ENCODE results near the gene VWA2. TPM values are rescaled to one million over a fixed set of nuclear protein-coding genes. Genes with fewer than 3 reads are reported as not detected.

VWA2 gene
- total and polyA plus RNA-seq, 2 donors from 2014 or later = 0.17 to 6.5 TPM

DNA sequence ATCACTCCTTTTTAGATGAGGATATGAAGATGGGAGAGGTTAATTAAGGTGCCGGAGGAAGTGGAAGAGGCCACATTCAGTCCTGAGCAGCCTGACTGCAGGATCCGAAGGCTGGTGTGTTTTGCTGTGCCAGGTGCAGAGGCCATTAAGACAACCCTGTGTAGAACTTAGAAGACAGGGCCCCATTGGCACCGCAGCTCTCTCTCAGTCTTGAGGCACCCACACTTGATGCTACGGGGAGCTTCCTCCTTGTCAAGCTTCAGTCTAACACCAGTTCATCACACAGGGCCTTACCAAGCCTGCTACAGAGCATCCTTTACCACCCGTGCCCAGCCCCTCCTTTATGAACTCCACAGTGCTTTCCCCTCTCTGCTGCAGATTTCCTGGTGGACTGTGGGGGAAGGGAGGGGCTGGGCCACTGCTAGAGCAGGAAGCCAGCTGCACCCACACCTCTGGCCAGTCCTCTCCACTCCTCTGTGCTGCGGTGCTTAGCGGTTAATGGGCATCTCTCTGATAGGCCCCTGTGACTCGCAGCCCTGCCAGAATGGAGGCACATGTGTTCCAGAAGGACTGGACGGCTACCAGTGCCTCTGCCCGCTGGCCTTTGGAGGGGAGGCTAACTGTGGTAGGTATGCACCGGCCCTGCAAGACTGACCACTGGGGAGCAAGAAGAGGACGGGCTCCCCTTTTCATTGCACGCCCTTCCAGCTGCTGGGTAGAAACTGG lies 45.5 kb downstream of the VWA2 start:
- Histone ChIP-seq H3K9ac (ENCODE audit: low read length in 3 of 3) (no peak overlapping the region), H3K9me3 (ENCODE audit: control insufficient read depth in 2 of 3, insufficient read depth in 1 of 3, low read length in 3 of 3) (no peaks in the 10 kb centered on the region), H3K4me1 (ENCODE audit: control insufficient read depth in 2 of 3, insufficient read depth in 2 of 3, low read depth in 1 of 3, low read length in 3 of 3) (no peaks in the 10 kb centered on the region), H3K36me3 (ENCODE audit: control insufficient read depth in 2 of 3, insufficient read depth in 3 of 3, low read length in 3 of 3) (no peaks in the 10 kb centered on the region), H3K4me3 (ENCODE audit: low read length in 3 of 3) (no peak overlapping the region), H3K27me3 (ENCODE audit: control insufficient read depth, insufficient read depth, low read length) (no peaks in the 10 kb centered on the region), H3K27ac (ENCODE audit: low read depth in 2 of 2, low read length in 2 of 2) (no peak overlapping the region)
- peak in 1 of 5 donors; percentile 54 for DNase-seq
- intact Hi-C loops (cut with DNase I) = no loop called here
- TF ChIP-seq, protein P1, sequence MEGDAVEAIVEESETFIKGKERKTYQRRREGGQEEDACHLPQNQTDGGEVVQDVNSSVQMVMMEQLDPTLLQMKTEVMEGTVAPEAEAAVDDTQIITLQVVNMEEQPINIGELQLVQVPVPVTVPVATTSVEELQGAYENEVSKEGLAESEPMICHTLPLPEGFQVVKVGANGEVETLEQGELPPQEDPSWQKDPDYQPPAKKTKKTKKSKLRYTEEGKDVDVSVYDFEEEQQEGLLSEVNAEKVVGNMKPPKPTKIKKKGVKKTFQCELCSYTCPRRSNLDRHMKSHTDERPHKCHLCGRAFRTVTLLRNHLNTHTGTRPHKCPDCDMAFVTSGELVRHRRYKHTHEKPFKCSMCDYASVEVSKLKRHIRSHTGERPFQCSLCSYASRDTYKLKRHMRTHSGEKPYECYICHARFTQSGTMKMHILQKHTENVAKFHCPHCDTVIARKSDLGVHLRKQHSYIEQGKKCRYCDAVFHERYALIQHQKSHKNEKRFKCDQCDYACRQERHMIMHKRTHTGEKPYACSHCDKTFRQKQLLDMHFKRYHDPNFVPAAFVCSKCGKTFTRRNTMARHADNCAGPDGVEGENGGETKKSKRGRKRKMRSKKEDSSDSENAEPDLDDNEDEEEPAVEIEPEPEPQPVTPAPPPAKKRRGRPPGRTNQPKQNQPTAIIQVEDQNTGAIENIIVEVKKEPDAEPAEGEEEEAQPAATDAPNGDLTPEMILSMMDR (IDR thresholded peaks at IDR 0.05; ENCODE audit: borderline replicate concordance, extremely low read depth, insufficient read depth) = no peak
- no peak for FAIRE-seq

DNA sequence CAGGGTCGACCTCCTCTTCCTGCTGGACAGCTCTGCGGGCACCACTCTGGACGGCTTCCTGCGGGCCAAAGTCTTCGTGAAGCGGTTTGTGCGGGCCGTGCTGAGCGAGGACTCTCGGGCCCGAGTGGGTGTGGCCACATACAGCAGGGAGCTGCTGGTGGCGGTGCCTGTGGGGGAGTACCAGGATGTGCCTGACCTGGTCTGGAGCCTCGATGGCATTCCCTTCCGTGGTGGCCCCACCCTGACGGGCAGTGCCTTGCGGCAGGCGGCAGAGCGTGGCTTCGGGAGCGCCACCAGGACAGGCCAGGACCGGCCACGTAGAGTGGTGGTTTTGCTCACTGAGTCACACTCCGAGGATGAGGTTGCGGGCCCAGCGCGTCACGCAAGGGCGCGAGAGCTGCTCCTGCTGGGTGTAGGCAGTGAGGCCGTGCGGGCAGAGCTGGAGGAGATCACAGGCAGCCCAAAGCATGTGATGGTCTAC lies 46.9 kb downstream of the VWA2 start:
- DNase-seq (peak in 1 of 5 donors; percentile 77), FAIRE-seq (no peak)
- H3K4me3 ChIP-seq (ENCODE audit: low read length in 3 of 3) = no peak overlapping the region
- no peaks in the 10 kb centered on the region for H3K27me3 ChIP-seq (ENCODE audit: control insufficient read depth, insufficient read depth, low read length)
- TF ChIP-seq, protein P1 (IDR thresholded peaks at IDR 0.05; ENCODE audit: borderline replicate concordance, extremely low read depth, insufficient read depth) = no peak
- H3K4me1 ChIP-seq (ENCODE audit: control insufficient read depth in 2 of 3, insufficient read depth in 2 of 3, low read depth in 1 of 3, low read length in 3 of 3) = no peaks in the 10 kb centered on the region
- no peak overlapping the region for H3K27ac ChIP-seq (ENCODE audit: low read depth in 2 of 2, low read length in 2 of 2)
- intact Hi-C loops (cut with DNase I) = no loop called here
- no peaks in the 10 kb centered on the region for H3K36me3 ChIP-seq (ENCODE audit: control insufficient read depth in 2 of 3, insufficient read depth in 3 of 3, low read length in 3 of 3)
- no peaks in the 10 kb centered on the region for H3K9me3 ChIP-seq (ENCODE audit: control insufficient read depth in 2 of 3, insufficient read depth in 1 of 3, low read length in 3 of 3)
- no peak overlapping the region for H3K9ac ChIP-seq (ENCODE audit: low read length in 3 of 3)

DNA sequence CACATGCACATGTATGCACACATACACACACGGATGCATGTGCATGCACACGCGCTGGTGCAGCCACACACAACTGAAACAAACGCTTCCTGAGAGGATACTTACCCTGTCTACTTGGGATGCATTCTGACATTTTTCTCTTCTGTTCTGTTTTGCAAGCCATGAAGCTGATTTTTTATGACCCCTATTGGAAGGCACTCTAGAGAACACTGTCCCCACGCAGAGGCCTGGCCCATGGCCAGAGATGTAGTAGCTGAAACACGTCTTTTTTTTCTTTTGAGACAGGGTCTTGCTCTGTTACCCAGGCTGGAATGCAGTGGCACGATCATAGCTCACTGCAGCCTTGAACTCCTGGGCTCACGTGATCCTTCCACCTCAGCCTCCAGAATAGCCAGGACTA lies 47.9 kb downstream of the VWA2 start:
- no peak overlapping the region for H3K4me3 ChIP-seq (ENCODE audit: low read length in 3 of 3)
- TF ChIP-seq, protein P1 (IDR thresholded peaks at IDR 0.05; ENCODE audit: borderline replicate concordance, extremely low read depth, insufficient read depth) = no peak
- no peaks in the 10 kb centered on the region for H3K9me3 ChIP-seq (ENCODE audit: control insufficient read depth in 2 of 3, insufficient read depth in 1 of 3, low read length in 3 of 3)
- no peak overlapping the region for H3K27ac ChIP-seq (ENCODE audit: low read depth in 2 of 2, low read length in 2 of 2)
- H3K9ac ChIP-seq (ENCODE audit: low read length in 3 of 3) = no peak overlapping the region
- no peaks in the 10 kb centered on the region for H3K27me3 ChIP-seq (ENCODE audit: control insufficient read depth, insufficient read depth, low read length)
- FAIRE-seq = no peak
- intact Hi-C loops (cut with DNase I) = no loop called here
- H3K4me1 ChIP-seq (ENCODE audit: control insufficient read depth in 2 of 3, insufficient read depth in 2 of 3, low read depth in 1 of 3, low read length in 3 of 3) = no peaks in the 10 kb centered on the region
- peak in 2 of 5 donors; percentile 34 to 66 for DNase-seq
- H3K36me3 ChIP-seq (ENCODE audit: control insufficient read depth in 2 of 3, insufficient read depth in 3 of 3, low read length in 3 of 3) = no peaks in the 10 kb centered on the region
